HG02884 (cell line): Measurements from ENCODE around the gene PRRT2.

Experiments used
- ATAC-seq: cut with Tn5 transposase; IDR thresholded peaks from one replicate; pipeline ENCODE4 v1.9.1; 2021; ENCODE audit warnings: mild to moderate bottlenecking, moderate library complexity; ENCODE audit not compliant: unreplicated experiment

Gene PRRT2

GRCh38 chr16:29860218-29860617, 48.2 kb downstream of the PRRT2 start:
- no peak for ATAC-seq

GRCh38 chr16:29862383-29862883, 50.4 kb downstream of the PRRT2 start:
- ATAC-seq: no peak

- peak; percentile 95 for ATAC-seq
These were observed 51.1 kb downstream of the PRRT2 start, which contains the start of gene CDIPT for GRCh38 chr16:29862884-29863668. CDIPT (minus strand) TSS chr16:29863226; CDS start chr16:29862857, 369 bp downstream.

GRCh38 chr16:29863669-29863984, 51.6 kb downstream of the PRRT2 start:
- no peak for ATAC-seq

GRCh38 chr16:29864205-29864604, 52.2 kb downstream of the PRRT2 start:
- no peak for ATAC-seq
